ENCODE results near the gene NDUFB6.
"Not testable (repeated sequence)": the region's sequence is repeated elsewhere in the genome, so short reads cannot be mapped to it uniquely, and the experiment has no call there.

NDUFB6 gene

GRCh38 chr9:32551276-32552051, 21.5 kb downstream of the NDUFB6 start:
- no peak overlapping the region for H2BK15ac ChIP-seq (replicated peaks; ENCODE audit: low read depth)
- H3K79me2 ChIP-seq (ENCODE audit: control insufficient read depth, insufficient read depth, low read length): peaks cover 41% of the 10 kb centered on the region
- peak overlapping the region; percentile 85 for H3K27ac ChIP-seq (ENCODE audit: low read depth, low read length)
- no CpG with 5 or more reads among the region's 36 CpGs for WGBS (ENCODE audit: extremely low coverage, insufficient coverage, low lambda C conversion rate)
- no peak overlapping the region for H3K4ac ChIP-seq (ENCODE audit: low read depth, low read length)
- H2AK5ac ChIP-seq (ENCODE audit: low read length): no peak overlapping the region
- peak overlapping the region; percentile 95 for H2BK120ac ChIP-seq (ENCODE audit: low read depth, low read length)
- H4K8ac ChIP-seq (ENCODE audit: low read depth, low read length): peak overlapping the region; percentile 87
- H3K4me3 ChIP-seq (ENCODE audit: low read length): peak overlapping the region; percentile 25
- H3K4me2 ChIP-seq (ENCODE audit: low read length): peak overlapping the region; percentile 34
- peaks cover 3% of the 10 kb centered on the region for H3K79me1 ChIP-seq (ENCODE audit: low read length)
- no peaks in the 10 kb centered on the region for H3K27me3 ChIP-seq (ENCODE audit: insufficient read depth, low read length, poor library complexity)
- no peak overlapping the region for H4K5ac ChIP-seq (ENCODE audit: low read length)
- H3K36me3 ChIP-seq (ENCODE audit: control insufficient read depth, insufficient read depth, low read length): no peaks in the 10 kb centered on the region
- peak overlapping the region; percentile 68 for H3K18ac ChIP-seq (ENCODE audit: low read length)
- peak; percentile 93 for DNase-seq
- no peaks in the 10 kb centered on the region for H3K4me1 ChIP-seq (ENCODE audit: control insufficient read depth, low read depth, low read length)
- H3K9ac ChIP-seq (ENCODE audit: low read length): peak overlapping the region; percentile 82
- peak overlapping the region; percentile 79 for H3K56ac ChIP-seq (ENCODE audit: low read length)
- H2BK5ac ChIP-seq (ENCODE audit: low read length): peak overlapping the region; percentile 2
- no peak overlapping the region for H3K23ac ChIP-seq (ENCODE audit: low read length)

- H3K56ac ChIP-seq (ENCODE audit: low read length): peak overlapping the region; percentile 83
- DNase-seq: peak; percentile 99
- no CpG with 5 or more reads among the region's 75 CpGs for WGBS (ENCODE audit: extremely low coverage, insufficient coverage, low lambda C conversion rate)
Measured at GRCh38 chr9:32550562-32551275, 22.2 kb downstream of the NDUFB6 start.

GRCh38 chr9:32550150-32550561, 22.8 kb downstream of the NDUFB6 start:
- Histone ChIP-seq H3K79me1 (ENCODE audit: low read length) (peaks cover 1% of the 10 kb centered on the region), H3K56ac (ENCODE audit: low read length) (peak overlapping the region; percentile 83), H2BK5ac (ENCODE audit: low read length) (no peak overlapping the region), H3K4ac (ENCODE audit: low read depth, low read length) (peak overlapping the region; percentile 46), H3K18ac (ENCODE audit: low read length) (peak overlapping the region; percentile 13), H3K9ac (ENCODE audit: low read length) (peak overlapping the region; percentile 58), H2AK5ac (ENCODE audit: low read length) (no peak overlapping the region), H3K4me3 (ENCODE audit: low read length) (peak overlapping the region; percentile 47), H3K27me3 (ENCODE audit: insufficient read depth, low read length, poor library complexity) (no peaks in the 10 kb centered on the region), H2BK120ac (ENCODE audit: low read depth, low read length) (no peak overlapping the region), H4K5ac (ENCODE audit: low read length) (no peak overlapping the region), H3K23ac (ENCODE audit: low read length) (no peak overlapping the region), H3K27ac (ENCODE audit: low read depth, low read length) (no peak overlapping the region), H4K8ac (ENCODE audit: low read depth, low read length) (no peak overlapping the region), H3K4me2 (ENCODE audit: low read length) (peak overlapping the region; percentile 73), H3K4me1 (ENCODE audit: control insufficient read depth, low read depth, low read length) (no peaks in the 10 kb centered on the region), H2BK15ac (replicated peaks; ENCODE audit: low read depth) (no peak overlapping the region), H3K79me2 (ENCODE audit: control insufficient read depth, insufficient read depth, low read length) (peaks cover 50% of the 10 kb centered on the region), H3K36me3 (ENCODE audit: control insufficient read depth, insufficient read depth, low read length) (no peaks in the 10 kb centered on the region)
- no CpG with 5 or more reads among the region's 10 CpGs for WGBS (ENCODE audit: extremely low coverage, insufficient coverage, low lambda C conversion rate)
- peak; percentile 58 for DNase-seq

More at GRCh38 chr9:32550562-32551275, 22.2 kb downstream of the NDUFB6 start:
- Histone ChIP-seq H3K36me3 (ENCODE audit: control insufficient read depth, insufficient read depth, low read length) (no peaks in the 10 kb centered on the region), H3K27ac (ENCODE audit: low read depth, low read length) (peak overlapping the region; percentile 85), H3K79me2 (ENCODE audit: control insufficient read depth, insufficient read depth, low read length) (peaks cover 47% of the 10 kb centered on the region), H3K9ac (ENCODE audit: low read length) (peak overlapping the region; percentile 82), H3K79me1 (ENCODE audit: low read length) (peaks cover 3% of the 10 kb centered on the region), H3K18ac (ENCODE audit: low read length) (peak overlapping the region; percentile 68), H2BK15ac (replicated peaks; ENCODE audit: low read depth) (no peak overlapping the region), H3K4me1 (ENCODE audit: control insufficient read depth, low read depth, low read length) (no peaks in the 10 kb centered on the region), H2BK5ac (ENCODE audit: low read length) (no peak overlapping the region), H3K23ac (ENCODE audit: low read length) (no peak overlapping the region), H4K8ac (ENCODE audit: low read depth, low read length) (no peak overlapping the region), H2AK5ac (ENCODE audit: low read length) (no peak overlapping the region), H3K27me3 (ENCODE audit: insufficient read depth, low read length, poor library complexity) (no peaks in the 10 kb centered on the region), H3K4me2 (ENCODE audit: low read length) (peak overlapping the region; percentile 73), H4K5ac (ENCODE audit: low read length) (no peak overlapping the region), H3K4me3 (ENCODE audit: low read length) (peak overlapping the region; percentile 47), H2BK120ac (ENCODE audit: low read depth, low read length) (no peak overlapping the region), H3K4ac (ENCODE audit: low read depth, low read length) (peak overlapping the region; percentile 46)

- not testable (repeated sequence) for H3K4ac ChIP-seq (ENCODE audit: low read depth, low read length); H2BK15ac ChIP-seq (replicated peaks; ENCODE audit: low read depth); H3K4me1 ChIP-seq (ENCODE audit: control insufficient read depth, low read depth, low read length); H3K9ac ChIP-seq (ENCODE audit: low read length); H3K18ac ChIP-seq (ENCODE audit: low read length); H3K56ac ChIP-seq (ENCODE audit: low read length); H4K5ac ChIP-seq (ENCODE audit: low read length); H2BK5ac ChIP-seq (ENCODE audit: low read length); H3K4me3 ChIP-seq (ENCODE audit: low read length); DNase-seq; H3K23ac ChIP-seq (ENCODE audit: low read length); H3K36me3 ChIP-seq (ENCODE audit: control insufficient read depth, insufficient read depth, low read length); H3K79me1 ChIP-seq (ENCODE audit: low read length); H3K4me2 ChIP-seq (ENCODE audit: low read length); H3K27me3 ChIP-seq (ENCODE audit: insufficient read depth, low read length, poor library complexity); H3K27ac ChIP-seq (ENCODE audit: low read depth, low read length); H2AK5ac ChIP-seq (ENCODE audit: low read length); H4K8ac ChIP-seq (ENCODE audit: low read depth, low read length); H2BK120ac ChIP-seq (ENCODE audit: low read depth, low read length)
- H3K79me2 ChIP-seq (ENCODE audit: control insufficient read depth, insufficient read depth, low read length): peaks cover 61% of the 10 kb centered on the region
- no CpG with 5 or more reads among the region's 20 CpGs for WGBS (ENCODE audit: extremely low coverage, insufficient coverage, low lambda C conversion rate)
Measured at GRCh38 chr9:32548213-32548612, 24.7 kb downstream of the NDUFB6 start.

- peaks cover 3% of the 10 kb centered on the region for H3K36me3 ChIP-seq (ENCODE audit: control insufficient read depth, insufficient read depth, low read length)
- no peak overlapping the region for H3K18ac ChIP-seq (ENCODE audit: low read length)
- H3K4ac ChIP-seq (ENCODE audit: low read depth, low read length): no peak overlapping the region
- H3K23ac ChIP-seq (ENCODE audit: low read length): no peak overlapping the region
- H2BK5ac ChIP-seq (ENCODE audit: low read length): no peak overlapping the region
- no peak overlapping the region for H2AK5ac ChIP-seq (ENCODE audit: low read length)
- no peak overlapping the region for H3K4me2 ChIP-seq (ENCODE audit: low read length)
- no CpG with 5 or more reads among the region's 1 CpG for WGBS (ENCODE audit: extremely low coverage, insufficient coverage, low lambda C conversion rate)
- H3K9ac ChIP-seq (ENCODE audit: low read length): no peak overlapping the region
- no peak overlapping the region for H4K5ac ChIP-seq (ENCODE audit: low read length)
- peaks cover 64% of the 10 kb centered on the region for H3K79me2 ChIP-seq (ENCODE audit: control insufficient read depth, insufficient read depth, low read length)
- no peak overlapping the region for H2BK15ac ChIP-seq (replicated peaks; ENCODE audit: low read depth)
- no peak overlapping the region for H2BK120ac ChIP-seq (ENCODE audit: low read depth, low read length)
- H3K79me1 ChIP-seq (ENCODE audit: low read length): peaks cover 12% of the 10 kb centered on the region
- no peaks in the 10 kb centered on the region for H3K4me1 ChIP-seq (ENCODE audit: control insufficient read depth, low read depth, low read length)
- DNase-seq: no peak
- H3K56ac ChIP-seq (ENCODE audit: low read length): no peak overlapping the region
- no peak overlapping the region for H4K8ac ChIP-seq (ENCODE audit: low read depth, low read length)
- no peaks in the 10 kb centered on the region for H3K27me3 ChIP-seq (ENCODE audit: insufficient read depth, low read length, poor library complexity)
- no peak overlapping the region for H3K4me3 ChIP-seq (ENCODE audit: low read length)
- H3K27ac ChIP-seq (ENCODE audit: low read depth, low read length): no peak overlapping the region
Measured at GRCh38 chr9:32545884-32546283, 27.1 kb downstream of the NDUFB6 start.
